Measurements from ENCODE around the gene HMCN1.

HMCN1 gene

GRCh38 chr1:186212568-186213224 is 478.5 kb downstream of the HMCN1 start:
- DNase-seq: no peak

- DNase-seq: no peak
Measured at GRCh38 chr1:186213225-186213607, 479.0 kb downstream of the HMCN1 start.

GRCh38 chr1:186214791-186215190 is 480.6 kb downstream of the HMCN1 start:
- no peak for DNase-seq

DNA sequence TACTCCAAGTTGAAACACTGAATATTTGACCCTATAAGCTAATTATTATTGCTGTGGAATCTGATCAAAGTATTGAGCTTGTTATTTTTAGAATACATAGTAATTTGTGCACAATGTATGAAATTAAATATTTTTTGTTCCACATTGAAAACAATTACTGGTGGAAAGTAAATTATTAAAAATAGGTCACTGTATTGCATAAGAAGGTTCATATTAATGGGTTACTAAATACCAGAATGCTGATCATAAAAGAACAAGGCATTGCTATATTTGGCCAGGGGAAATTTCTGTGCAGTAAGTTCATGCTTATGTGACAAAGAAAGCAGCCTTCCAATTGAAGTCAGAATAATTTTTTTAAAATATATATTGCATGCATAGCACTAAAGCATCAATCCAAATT is 481.4 kb downstream of the HMCN1 start:
- no peak for DNase-seq

DNA sequence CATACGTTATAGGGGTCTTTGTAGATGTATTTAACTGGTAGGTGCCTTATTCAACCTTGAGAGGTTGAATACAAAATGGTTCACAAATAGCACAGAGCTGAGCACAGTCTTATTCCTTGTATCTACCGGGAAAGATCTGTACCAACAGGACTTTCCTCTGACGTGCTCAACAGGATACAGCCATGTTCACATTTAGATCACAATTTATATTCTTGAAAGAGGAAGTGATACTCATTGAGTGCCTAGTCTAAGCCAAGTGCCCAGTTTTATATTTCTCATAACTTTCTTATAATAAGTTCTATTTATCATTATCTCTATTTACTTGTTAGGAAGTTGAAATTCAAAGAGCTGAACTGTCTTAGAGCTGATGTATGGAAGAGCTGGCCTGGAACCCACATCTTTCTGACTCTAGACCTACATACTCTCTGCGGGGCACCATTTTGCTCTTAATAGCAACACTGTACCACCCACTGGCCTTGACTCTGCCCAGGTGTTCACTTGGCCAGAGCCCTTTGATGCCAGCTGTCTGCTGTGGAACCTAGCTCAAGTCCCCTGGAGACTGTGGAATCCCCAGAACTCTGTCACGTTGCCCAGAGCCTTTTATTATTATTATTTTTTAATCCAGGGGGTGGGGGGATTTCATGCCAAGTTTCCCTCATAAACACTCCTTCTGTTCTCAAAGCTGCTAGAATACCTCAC is 484.6 kb downstream of the HMCN1 start:
- DNase-seq: no peak

DNA sequence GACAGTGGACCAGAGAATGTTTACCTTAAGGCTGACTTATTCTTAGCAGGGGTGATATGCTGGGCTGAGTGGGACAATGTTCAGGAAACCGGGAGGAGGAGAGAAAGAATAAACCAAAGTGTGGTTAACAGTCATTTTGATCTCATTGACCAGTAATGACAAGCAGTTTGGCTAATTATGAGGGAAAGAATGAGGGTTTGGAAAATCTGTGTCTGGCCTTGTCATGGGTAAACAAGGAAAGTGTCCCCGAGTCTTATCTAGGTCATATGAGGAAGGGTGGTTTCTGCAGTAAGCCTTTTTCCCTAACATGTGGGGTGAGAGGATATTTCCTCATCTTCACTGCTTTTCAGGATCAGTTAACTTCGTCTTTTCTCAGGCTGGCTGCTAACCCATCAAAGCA is 485.9 kb downstream of the HMCN1 start:
- DNase-seq: no peak

- no peak for DNase-seq
Measured at GRCh38 chr1:186220911-186221310, 486.7 kb downstream of the HMCN1 start.

- DNase-seq: no peak
Measured at GRCh38 chr1:186225096-186225495, 490.9 kb downstream of the HMCN1 start.

- no peak for DNase-seq
Measured at GRCh38 chr1:186228749-186229148, 494.6 kb downstream of the HMCN1 start.

- no peak for DNase-seq
Measured at GRCh38 chr1:186231861-186232436, 497.8 kb downstream of the HMCN1 start.

GRCh38 chr1:186234976-186235686 is 500.9 kb downstream of the HMCN1 start:
- no peak for DNase-seq

DNA sequence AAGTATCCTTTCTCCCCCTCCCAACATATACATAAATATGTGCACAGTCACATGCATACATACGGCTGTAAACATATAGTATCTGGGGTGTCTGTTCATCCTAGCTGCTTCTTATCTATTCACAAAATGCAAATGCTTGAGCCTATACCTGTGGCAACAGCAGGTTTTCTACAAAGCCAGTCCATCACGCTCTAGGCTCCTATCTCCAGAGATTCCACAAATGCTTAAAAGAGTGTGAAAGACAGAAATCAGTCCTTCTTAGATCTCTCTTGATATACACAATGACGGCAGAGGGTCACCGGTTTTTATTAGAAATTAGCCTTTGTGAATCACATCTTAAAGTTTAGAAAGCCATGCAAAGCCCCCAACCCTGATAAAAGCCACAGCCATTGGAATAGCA is 501.5 kb downstream of the HMCN1 start:
- DNase-seq: no peak

DNA sequence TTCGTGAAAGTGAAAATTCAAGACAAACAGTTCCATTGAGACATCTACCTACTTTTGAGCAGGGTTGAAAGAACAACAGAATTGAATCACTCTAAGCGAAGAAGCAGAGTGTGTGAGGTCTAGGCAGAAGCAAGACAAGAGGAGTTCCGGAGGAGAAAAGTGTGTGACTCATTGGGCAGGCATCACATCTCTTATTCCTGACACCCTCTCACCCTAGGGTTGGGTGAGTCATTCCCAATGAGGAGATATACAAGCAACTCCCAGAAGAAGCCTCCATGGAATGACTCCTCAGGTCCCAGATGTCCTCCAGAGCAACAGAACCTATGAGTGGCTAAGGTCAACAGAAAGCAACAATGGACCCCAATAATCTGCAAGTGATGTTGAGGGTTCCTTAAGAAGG is 502.7 kb downstream of the HMCN1 start:
- DNase-seq: no peak

DNA sequence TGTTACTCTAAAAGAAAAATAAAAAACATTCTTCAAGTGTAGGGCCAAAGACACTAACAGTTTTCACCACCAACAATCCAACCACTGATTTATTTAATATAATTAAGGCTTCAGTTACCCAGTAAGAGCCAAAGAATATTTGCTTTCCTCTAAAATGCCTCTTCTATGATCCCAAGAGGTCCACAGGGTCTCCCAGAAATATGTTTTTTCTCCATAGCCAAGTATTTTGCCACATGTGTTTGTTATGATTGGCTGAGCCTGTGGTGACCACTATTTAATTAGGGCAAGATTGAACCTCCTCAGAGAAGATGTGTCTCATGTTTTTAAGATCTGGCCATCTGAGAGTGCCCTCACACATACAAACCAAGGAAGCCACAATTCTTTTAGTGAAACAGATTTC is 505.0 kb downstream of the HMCN1 start:
- DNase-seq: no peak

DNA sequence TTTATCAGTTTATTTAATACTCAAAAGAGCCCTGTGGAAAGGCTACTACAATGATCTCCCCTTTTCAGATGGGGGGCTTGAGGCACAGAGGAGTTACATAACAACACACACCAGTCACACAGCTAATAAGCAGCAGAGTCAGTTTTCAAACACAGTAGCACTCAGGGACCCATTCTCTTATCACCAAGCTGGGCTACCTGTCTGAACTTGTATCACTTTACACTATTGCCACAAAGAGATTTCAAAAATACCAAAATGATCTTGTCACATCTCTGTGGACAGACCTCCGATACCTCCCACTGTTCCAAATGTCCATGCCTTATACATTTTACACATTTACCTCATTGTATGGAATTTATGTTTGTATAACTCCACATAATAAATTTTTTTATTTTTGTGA is 506.2 kb downstream of the HMCN1 start:
- DNase-seq: no peak

All from activated T-cell treated with anti-CD3 and anti-CD28 coated beads, Interleukin-2, amount 50 U/mL, for 48 hours (primary cell).